H9 (cell line): ENCODE results near the gene ZNF362. TPM values are rescaled to one million over a fixed set of nuclear protein-coding genes. Genes with fewer than 3 reads are reported as not detected.

Experiments
- DNase-seq: peaks from one replicate; pipeline ENCODE4 v3.0.0-alpha.2; 2017
- H2AFZ ChIP-seq: one replicate; pipeline ENCODE4 v1.6.1; 2013; ENCODE audit warnings: mild to moderate bottlenecking, low read length, control low read depth, moderate library complexity
- H2AK5ac ChIP-seq: 2 replicates; pipeline ENCODE4 v1.6.1; 2013; ENCODE audit warnings: low read length, control low read depth, mixed read lengths; ENCODE audit not compliant: insufficient read length
- H2BK120ac ChIP-seq: one replicate; pipeline ENCODE4 v1.6.1; 2013; ENCODE audit warnings: low read depth, mild to moderate bottlenecking, low read length, control low read depth, inconsistent platforms; ENCODE audit not compliant: poor library complexity, severe bottlenecking
- H2BK12ac ChIP-seq: 2 replicates; pipeline ENCODE4 v1.6.1; 2013; ENCODE audit warnings: low read length, control low read depth, mixed read lengths, low read depth; ENCODE audit not compliant: insufficient read length
- H2BK15ac ChIP-seq: 2 replicates; pipeline ENCODE4 v1.6.1; 2013; ENCODE audit warnings: low read depth, low read length, control low read depth
- H2BK20ac ChIP-seq: one replicate; pipeline ENCODE4 v1.6.1; 2013; ENCODE audit warnings: low read depth, mild to moderate bottlenecking, low read length, control low read depth, inconsistent platforms; ENCODE audit not compliant: poor library complexity, severe bottlenecking
- H2BK5ac ChIP-seq: 2 replicates; pipeline ENCODE4 v1.6.1; 2013; ENCODE audit warnings: low read length, control low read depth, mixed read lengths; ENCODE audit not compliant: insufficient read length
- H3K14ac ChIP-seq: 2 replicates; pipeline ENCODE4 v1.6.1; 2013; ENCODE audit warnings: low read length, control low read depth; ENCODE audit not compliant: insufficient read depth
- H3K18ac ChIP-seq: 2 replicates; pipeline ENCODE4 v1.6.1; 2013; ENCODE audit warnings: low read depth, mild to moderate bottlenecking, mixed read lengths, low read length, control low read depth; ENCODE audit not compliant: insufficient read length
- H3K23ac ChIP-seq: 2 replicates; pipeline ENCODE4 v1.6.1; 2013; ENCODE audit warnings: low read length, control low read depth, mixed read lengths, low read depth; ENCODE audit not compliant: insufficient read length
- H3K23me2 ChIP-seq: 2 replicates; pipeline ENCODE4 v1.6.1; 2013; ENCODE audit warnings: low read depth, mild to moderate bottlenecking, mixed read lengths, low read length, control low read depth; ENCODE audit not compliant: insufficient read length, poor library complexity, severe bottlenecking
- H3K27ac ChIP-seq: 2 replicates; pipeline ENCODE4 v1.5.1; 2013; ENCODE audit warnings: low read length, control low read depth, mixed read lengths, low read depth; ENCODE audit not compliant: insufficient read length
- H3K27me3 ChIP-seq: 2 replicates; pipeline ENCODE4 v1.6.1; 2013; ENCODE audit warnings: low read length, control low read depth, inconsistent platforms; ENCODE audit not compliant: insufficient read depth
- H3K4ac ChIP-seq: 2 replicates; pipeline ENCODE4 v1.6.1; 2013; ENCODE audit warnings: low read depth, mild to moderate bottlenecking, control low read depth, inconsistent platforms, low read length, moderate library complexity
- H3K4me1 ChIP-seq: 2 replicates; pipeline ENCODE4 v1.6.1; 2013; ENCODE audit warnings: low read length, control low read depth, inconsistent platforms; ENCODE audit not compliant: insufficient read depth
- H3K4me2 ChIP-seq: 2 replicates; pipeline ENCODE4 v1.6.1; 2013; ENCODE audit warnings: low read length, control low read depth, mixed read lengths; ENCODE audit not compliant: insufficient read length, insufficient read depth
- H3K56ac ChIP-seq: 2 replicates; pipeline ENCODE4 v1.6.1; 2013; ENCODE audit warnings: low read depth, mild to moderate bottlenecking, mixed read lengths, low read length, control low read depth; ENCODE audit not compliant: insufficient read length
- H3K79me1 ChIP-seq: 2 replicates; pipeline ENCODE4 v1.6.1; 2013; ENCODE audit warnings: low read depth, mild to moderate bottlenecking, moderate library complexity, low read length, control low read depth, inconsistent platforms; ENCODE audit not compliant: insufficient read depth, poor library complexity, severe bottlenecking
- H3K79me2 ChIP-seq: 2 replicates; pipeline ENCODE4 v1.6.1; 2013; ENCODE audit warnings: low read length, control low read depth, inconsistent platforms; ENCODE audit not compliant: insufficient read depth
- H3K9ac ChIP-seq: 2 replicates; pipeline ENCODE4 v1.6.1; 2013; ENCODE audit warnings: low read length, control low read depth, mixed read lengths; ENCODE audit not compliant: insufficient read length; ENCODE audit errors: extremely low read depth
- H3K9me3 ChIP-seq: one replicate; pipeline ENCODE4 v1.6.1; 2013; ENCODE audit warnings: low read depth, low read length, inconsistent platforms; ENCODE audit not compliant: control insufficient read depth
- H3T11ph ChIP-seq: one replicate; pipeline ENCODE4 v1.6.1; 2013; ENCODE audit warnings: mild to moderate bottlenecking, low read length, control low read depth, inconsistent platforms
- H4K20me1 ChIP-seq: one replicate; pipeline ENCODE4 v1.6.1; 2013; ENCODE audit not compliant: control insufficient read depth, insufficient read length, insufficient read depth
- H4K5ac ChIP-seq: 2 replicates; pipeline ENCODE4 v1.6.1; 2013; ENCODE audit warnings: low read depth, mild to moderate bottlenecking, mixed read lengths, low read length, control low read depth; ENCODE audit not compliant: insufficient read length
- H4K8ac ChIP-seq: replicated peaks from 2 replicates; pipeline ENCODE4 v1.6.1; 2013; ENCODE audit warnings: low read length, control low read depth, mixed read lengths, low read depth; ENCODE audit not compliant: insufficient read length
- H4K91ac ChIP-seq: 2 replicates; pipeline ENCODE4 v1.6.1; 2013; ENCODE audit warnings: low read depth, mild to moderate bottlenecking, moderate library complexity, mixed read lengths, low read length, control low read depth; ENCODE audit not compliant: insufficient read length
- H3K27ac Mint-ChIP-seq, 3 experiments: 2 replicates in 2 of 3; 3 replicates in 1 of 3; pipeline ENCODE4 v1.8.0; 2020 to 2021; ENCODE audit warnings: mixed read lengths in 3 of 3, mild to moderate bottlenecking in 1 of 3, moderate library complexity in 1 of 3
- H3K27me3 Mint-ChIP-seq: 2 replicates; pipeline ENCODE4 v1.8.0; 2021; ENCODE audit warnings: low read depth, mild to moderate bottlenecking, moderate library complexity, mixed read lengths
- H3K36me3 Mint-ChIP-seq, 3 experiments: 2 replicates in 2 of 3; 3 replicates in 1 of 3; pipeline ENCODE4 v1.8.0; 2020 to 2021; ENCODE audit warnings: low read depth in 3 of 3, mixed read lengths in 3 of 3; ENCODE audit not compliant: insufficient read depth in 1 of 3
- H3K4me1 Mint-ChIP-seq, 2 experiments: 2 replicates each; pipeline ENCODE4 v1.8.0; 2020; ENCODE audit warnings: mixed read lengths in 2 of 2
- H3K4me3 Mint-ChIP-seq, 2 experiments: 2 replicates in 1 of 2; 3 replicates in 1 of 2; pipeline ENCODE4 v1.8.0; 2020 to 2021; ENCODE audit warnings: mild to moderate bottlenecking in 2 of 2, mixed read lengths in 2 of 2, moderate library complexity in 1 of 2
- H3K9me3 Mint-ChIP-seq, 2 experiments: 2 replicates in 1 of 2; 3 replicates in 1 of 2; pipeline ENCODE4 v1.8.0; 2020; ENCODE audit warnings: mild to moderate bottlenecking in 2 of 2, mixed read lengths in 2 of 2, moderate library complexity in 1 of 2
- WGBS: extraction: QIAGEN DNeasy Blood & Tissue Kit; methylation state at CpG from one replicate; pipeline ENCODE4 v1.1.7; 2013; ENCODE audit warnings: missing lambda C conversion rate, low lambda C conversion rate, mixed read lengths; ENCODE audit not compliant: insufficient read length; ENCODE audit errors: extremely low coverage; 5-methylcytosine and 5-hydroxymethylcytosine counted together
- total RNA-seq: library from RNA; stranded (reverse); gene quantifications from 2 replicates; pipeline ENCODE4 v1.2.1, GENCODE V29; 2021
- TF ChIP-seq, protein P1 (sequence below): fragments of 200-600 bp; sonication (generic); conservative IDR thresholded peaks from 3 replicates; pipeline ENCODE4 v1.8.0; 2021; ENCODE audit warnings: antibody characterized with exemption, mild to moderate bottlenecking

ZNF362 gene
- total RNA-seq, 1 experiment from 2014 or later, result 18.7 TPM

DNA sequence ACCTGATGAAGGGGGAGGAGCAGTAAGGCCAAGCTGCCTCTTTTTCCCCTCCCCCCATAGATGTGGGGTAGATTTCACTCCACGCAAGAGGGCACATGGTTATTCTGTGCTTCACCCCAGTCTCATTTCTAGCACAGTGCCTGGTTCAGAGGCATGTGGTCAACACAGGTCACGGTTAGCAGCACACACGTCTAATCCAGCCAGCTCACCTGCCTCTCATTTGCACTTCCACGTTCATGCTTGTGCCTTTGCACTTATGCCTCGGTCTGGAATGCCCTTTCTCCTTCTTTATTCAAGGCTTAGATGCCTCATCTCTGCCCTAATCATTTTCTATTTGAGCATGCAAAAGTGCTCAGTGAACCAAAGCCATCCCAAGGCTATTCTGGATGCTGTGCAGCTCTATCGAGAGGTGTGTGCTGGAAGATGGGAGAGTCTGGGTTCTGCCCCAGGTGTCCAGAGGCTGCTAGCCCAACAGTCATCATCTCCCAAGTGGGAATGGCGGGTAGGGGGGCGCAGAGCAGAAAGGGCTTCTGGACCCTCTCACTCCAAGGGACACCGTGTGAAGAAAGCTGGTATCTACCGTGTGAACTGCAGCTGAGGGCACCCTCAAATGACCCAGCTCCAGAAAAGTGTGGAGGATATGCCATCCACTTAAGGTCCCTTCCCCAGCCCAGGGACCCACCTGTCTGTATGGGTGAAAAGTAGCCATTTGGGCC lies 66.7 kb downstream of the ZNF362 start:
- Histone ChIP-seq H3K23me2 (no peaks in the 10 kb centered on the region), H2AFZ (no peak overlapping the region), H3K9ac (no peak overlapping the region), H3K14ac (no peak overlapping the region), H4K8ac (no peak overlapping the region), H3T11ph (no peak overlapping the region), H3K18ac (no peak overlapping the region), H2BK15ac (no peak overlapping the region), H3K79me1 (no peaks in the 10 kb centered on the region), H2BK20ac (no peak overlapping the region), H2BK12ac (no peak overlapping the region), H3K4ac (no peak overlapping the region), H2AK5ac (no peak overlapping the region), H4K20me1 (no peaks in the 10 kb centered on the region), H2BK120ac (no peak overlapping the region), H4K5ac (no peak overlapping the region), H3K27ac (no peak overlapping the region), H3K4me1 (no peaks in the 10 kb centered on the region), H4K91ac (no peak overlapping the region), H3K56ac (no peak overlapping the region), H3K79me2 (no peaks in the 10 kb centered on the region), H3K9me3 (no peaks in the 10 kb centered on the region), H3K23ac (no peak overlapping the region), H3K27me3 (no peaks in the 10 kb centered on the region), H2BK5ac (no peak overlapping the region), H3K4me2 (no peak overlapping the region)
- TF ChIP-seq, protein P1, sequence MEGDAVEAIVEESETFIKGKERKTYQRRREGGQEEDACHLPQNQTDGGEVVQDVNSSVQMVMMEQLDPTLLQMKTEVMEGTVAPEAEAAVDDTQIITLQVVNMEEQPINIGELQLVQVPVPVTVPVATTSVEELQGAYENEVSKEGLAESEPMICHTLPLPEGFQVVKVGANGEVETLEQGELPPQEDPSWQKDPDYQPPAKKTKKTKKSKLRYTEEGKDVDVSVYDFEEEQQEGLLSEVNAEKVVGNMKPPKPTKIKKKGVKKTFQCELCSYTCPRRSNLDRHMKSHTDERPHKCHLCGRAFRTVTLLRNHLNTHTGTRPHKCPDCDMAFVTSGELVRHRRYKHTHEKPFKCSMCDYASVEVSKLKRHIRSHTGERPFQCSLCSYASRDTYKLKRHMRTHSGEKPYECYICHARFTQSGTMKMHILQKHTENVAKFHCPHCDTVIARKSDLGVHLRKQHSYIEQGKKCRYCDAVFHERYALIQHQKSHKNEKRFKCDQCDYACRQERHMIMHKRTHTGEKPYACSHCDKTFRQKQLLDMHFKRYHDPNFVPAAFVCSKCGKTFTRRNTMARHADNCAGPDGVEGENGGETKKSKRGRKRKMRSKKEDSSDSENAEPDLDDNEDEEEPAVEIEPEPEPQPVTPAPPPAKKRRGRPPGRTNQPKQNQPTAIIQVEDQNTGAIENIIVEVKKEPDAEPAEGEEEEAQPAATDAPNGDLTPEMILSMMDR, result no peak
- peaks cover 0 to 29% (median 0%) of the 10 kb centered on the region in 3 experiments; a peak in 4 of 7 replicates for H3K36me3 Mint-ChIP-seq
- H3K4me3 Mint-ChIP-seq, result no peak overlapping the region
- H3K27me3 Mint-ChIP-seq, result peaks cover 10% of the 10 kb centered on the region; the same call in 1 of the 2 replicates
- peaks cover 5 to 15% of the 10 kb centered on the region in 2 experiments for H3K4me1 Mint-ChIP-seq
- DNase-seq, result no peak
- no CpG with 5 or more reads among the region's 10 CpGs for WGBS
- no peaks in the 10 kb centered on the region for H3K9me3 Mint-ChIP-seq
- no peak overlapping the region for H3K27ac Mint-ChIP-seq
